Measurements from ENCODE around the gene TMX4.
A peak's percentile ranks its signal among the peaks of the same experiment; 100 is the strongest.

TMX4 gene

GRCh38 chr20:8019246-8019997, at the start of gene TMX4:
Gene TMX4 (minus strand): TSS chr20:8019761. CDS start chr20:8019613, 148 bp downstream.
- no peak for TF ChIP-seq Cebpa-rat (IDR thresholded peaks at IDR 0.05)
- peak within 1 kb of the TSS; percentile 89 for H3K4me3 ChIP-seq
- H3K27me3 ChIP-seq, result no peaks in the 10 kb centered on the region
- H3K4me2 ChIP-seq, result peak within 1 kb of the TSS; percentile 89
- H3K4me1 ChIP-seq, result peaks cover 39% of the 10 kb centered on the region
- peak within 1 kb of the TSS; percentile 95 for H3K27ac ChIP-seq
- peak within 1 kb of the TSS; percentile 96 for H3K9ac ChIP-seq
- peaks cover 29% of the 10 kb centered on the region for H4K20me1 ChIP-seq
- peaks cover 11% of the 10 kb centered on the region for H3K36me3 ChIP-seq
- H3K9me3 ChIP-seq, result no peaks in the 10 kb centered on the region

DNA sequence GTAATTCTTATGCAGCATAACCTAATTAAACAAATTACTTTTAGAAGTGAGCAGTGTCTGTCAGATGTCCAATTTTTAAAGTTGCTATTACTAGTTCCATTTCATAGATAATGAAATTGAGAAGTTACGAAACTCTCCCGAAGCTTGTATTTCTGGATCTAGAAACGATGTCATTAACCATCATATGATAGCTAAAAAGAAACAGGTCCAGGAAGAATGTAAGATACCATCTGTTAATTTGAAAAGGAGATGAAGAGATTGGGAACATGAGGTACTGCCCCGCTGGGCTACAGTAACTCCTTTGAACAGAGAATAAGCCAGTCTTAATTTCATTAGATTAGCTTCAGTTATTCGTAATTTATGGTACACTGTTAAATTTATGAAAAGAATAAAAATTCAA, 47.5 kb upstream of the TMX4 start:
- H3K4me2 ChIP-seq, result no peak overlapping the region
- H3K4me3 ChIP-seq, result no peak overlapping the region
- no peak for TF ChIP-seq Cebpa-rat (IDR thresholded peaks at IDR 0.05)
- H3K9me3 ChIP-seq, result no peaks in the 10 kb centered on the region
- H3K4me1 ChIP-seq, result no peaks in the 10 kb centered on the region
- H3K27me3 ChIP-seq, result no peaks in the 10 kb centered on the region
- H3K9ac ChIP-seq, result no peak overlapping the region
- H4K20me1 ChIP-seq, result no peaks in the 10 kb centered on the region
- no peak overlapping the region for H3K27ac ChIP-seq
- H3K36me3 ChIP-seq, result no peaks in the 10 kb centered on the region

DNA sequence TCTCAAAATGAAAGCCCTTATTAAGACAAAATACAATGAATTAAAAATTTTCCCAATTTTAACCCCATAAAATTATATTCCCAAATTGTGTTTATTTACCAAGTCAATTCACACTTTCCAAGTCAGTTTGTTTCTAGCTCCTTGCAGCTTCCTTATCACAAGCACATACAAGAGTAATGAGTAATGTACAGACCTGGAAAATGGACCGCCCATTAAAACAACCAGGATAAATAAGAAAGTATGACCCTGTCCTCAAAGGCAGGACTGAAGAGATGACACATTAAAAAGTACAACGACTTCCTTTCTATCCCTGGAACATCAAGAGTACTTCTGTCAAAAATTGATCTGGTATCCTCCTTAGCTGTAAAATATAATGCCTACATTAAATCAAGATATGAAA, 47.1 kb upstream of the TMX4 start:
- Histone ChIP-seq H3K9me3 (no peaks in the 10 kb centered on the region), H3K4me1 (no peaks in the 10 kb centered on the region), H3K27ac (no peak overlapping the region), H3K9ac (no peak overlapping the region), H4K20me1 (no peaks in the 10 kb centered on the region), H3K36me3 (no peaks in the 10 kb centered on the region), H3K4me3 (no peak overlapping the region), H3K27me3 (no peaks in the 10 kb centered on the region), H3K4me2 (no peak overlapping the region)
- TF ChIP-seq Cebpa-rat (IDR thresholded peaks at IDR 0.05), result no peak

DNA sequence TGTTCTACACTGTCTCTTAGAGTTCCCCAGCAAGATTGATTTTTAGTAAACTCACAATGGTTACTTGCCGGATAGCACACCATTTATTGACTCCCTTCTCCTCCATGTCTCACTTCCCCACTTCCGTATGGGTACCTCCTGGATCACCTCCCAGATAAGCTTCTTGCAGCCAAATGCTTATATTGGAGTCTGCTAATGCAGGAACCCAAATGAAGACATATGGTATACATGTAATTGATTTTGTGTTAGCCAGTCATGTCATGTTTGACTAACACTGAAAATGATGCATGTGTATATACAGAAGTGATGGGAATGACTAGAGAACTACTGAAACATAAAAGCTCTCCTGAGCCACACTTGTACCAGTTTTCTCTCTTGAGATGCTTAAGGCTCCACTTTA, 46.1 kb upstream of the TMX4 start:
- Histone ChIP-seq H3K27ac (no peak overlapping the region), H3K9me3 (no peaks in the 10 kb centered on the region), H3K4me3 (no peak overlapping the region), H3K36me3 (no peaks in the 10 kb centered on the region), H3K9ac (no peak overlapping the region), H3K4me1 (no peaks in the 10 kb centered on the region), H3K27me3 (no peaks in the 10 kb centered on the region), H3K4me2 (no peak overlapping the region), H4K20me1 (no peaks in the 10 kb centered on the region)
- no peak for TF ChIP-seq Cebpa-rat (IDR thresholded peaks at IDR 0.05)

DNA sequence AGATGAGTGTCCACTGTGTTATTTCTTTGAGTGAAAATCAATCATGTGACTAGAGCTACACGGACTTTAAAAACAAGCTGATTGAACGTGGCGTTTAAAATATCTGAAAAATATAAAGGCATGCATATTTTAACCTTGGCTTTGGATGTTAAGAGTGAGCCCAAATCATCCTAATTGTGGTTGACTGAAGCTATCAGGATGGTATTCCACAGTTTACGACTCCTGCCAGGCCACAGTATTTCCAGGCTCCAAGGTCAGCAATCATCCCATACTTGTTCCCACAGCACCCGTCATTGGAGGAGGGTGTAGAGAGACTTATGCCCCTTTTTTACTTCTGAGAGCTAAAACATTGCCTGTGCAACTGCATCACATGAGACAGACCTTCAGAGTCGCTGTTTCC, 43.2 kb upstream of the TMX4 start:
- Histone ChIP-seq H3K9ac (no peak overlapping the region), H3K27ac (no peak overlapping the region), H4K20me1 (no peaks in the 10 kb centered on the region), H3K36me3 (no peaks in the 10 kb centered on the region), H3K4me3 (no peak overlapping the region), H3K4me2 (no peak overlapping the region), H3K9me3 (no peaks in the 10 kb centered on the region), H3K4me1 (no peaks in the 10 kb centered on the region), H3K27me3 (no peaks in the 10 kb centered on the region)
- TF ChIP-seq Cebpa-rat (IDR thresholded peaks at IDR 0.05), result no peak

DNA sequence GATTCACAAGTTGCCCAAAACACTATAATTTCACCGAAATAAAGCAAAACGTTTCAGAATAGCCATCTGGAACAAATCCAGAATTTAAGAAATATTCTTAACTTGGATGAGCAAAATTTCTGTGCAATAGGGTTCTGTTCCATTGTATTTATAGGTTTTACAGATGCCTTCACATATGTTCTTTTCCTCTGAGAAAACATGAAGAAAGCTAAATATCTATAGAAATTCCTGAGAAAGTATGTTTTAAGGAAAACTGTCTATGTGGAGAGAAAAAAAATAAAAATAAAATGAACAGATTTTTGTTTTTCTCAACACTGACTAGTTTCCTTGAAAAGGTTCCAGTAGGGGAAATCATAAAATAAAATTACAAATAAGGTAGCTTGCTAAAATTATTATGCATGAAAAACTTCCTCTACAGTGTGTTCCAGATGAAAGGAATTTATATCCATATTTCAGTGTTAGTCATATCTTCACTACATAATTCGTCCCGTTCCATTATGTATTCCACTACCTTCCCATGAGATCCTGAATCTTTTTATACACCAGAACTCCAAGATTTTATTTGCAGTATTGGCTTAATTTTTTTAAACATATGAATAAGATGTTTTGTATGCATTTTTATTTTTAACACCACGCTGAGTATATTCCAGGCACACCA, 42.4 kb upstream of the TMX4 start:
- Histone ChIP-seq H3K9ac (no peak overlapping the region), H3K27me3 (no peaks in the 10 kb centered on the region), H3K9me3 (no peaks in the 10 kb centered on the region), H3K4me3 (no peak overlapping the region), H3K27ac (no peak overlapping the region), H3K4me2 (no peak overlapping the region), H3K4me1 (no peaks in the 10 kb centered on the region), H4K20me1 (no peaks in the 10 kb centered on the region), H3K36me3 (no peaks in the 10 kb centered on the region)
- TF ChIP-seq Cebpa-rat (IDR thresholded peaks at IDR 0.05), result no peak

DNA sequence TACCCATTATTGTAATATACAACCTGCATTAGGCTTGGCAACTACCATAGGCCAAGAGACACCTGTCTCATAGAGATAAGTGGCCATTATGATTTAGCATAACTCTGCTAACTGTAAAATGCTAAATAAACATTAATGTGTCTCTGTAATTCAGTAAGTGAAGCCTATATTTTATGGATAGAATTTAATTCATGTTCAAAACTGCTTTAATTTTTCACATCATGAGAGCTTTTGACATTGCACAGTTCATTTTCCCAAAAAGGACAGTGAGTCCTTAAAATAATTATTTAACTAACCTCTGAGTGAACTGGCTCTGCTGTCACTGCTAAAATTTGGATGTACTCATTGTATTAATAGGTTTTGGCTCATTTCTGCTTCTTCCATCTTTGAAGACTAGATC, 41.4 kb upstream of the TMX4 start:
- Histone ChIP-seq H3K27me3 (no peaks in the 10 kb centered on the region), H3K36me3 (no peaks in the 10 kb centered on the region)
- TF ChIP-seq Cebpa-rat (IDR thresholded peaks at IDR 0.05), result no peak

GRCh38 chr20:8057871-8058270, 38.3 kb upstream of the TMX4 start:
- Histone ChIP-seq H3K4me3 (no peak overlapping the region), H3K4me1 (no peaks in the 10 kb centered on the region), H3K9ac (no peak overlapping the region), H3K27ac (no peak overlapping the region), H3K4me2 (no peak overlapping the region), H3K27me3 (no peaks in the 10 kb centered on the region), H3K36me3 (no peaks in the 10 kb centered on the region), H4K20me1 (no peaks in the 10 kb centered on the region), H3K9me3 (no peaks in the 10 kb centered on the region)
- no peak for TF ChIP-seq Cebpa-rat (IDR thresholded peaks at IDR 0.05)

More for the DNA sequence above, 41.4 kb upstream of the TMX4 start:
- Histone ChIP-seq H3K4me1 (no peaks in the 10 kb centered on the region), H3K4me2 (no peak overlapping the region), H3K9ac (no peak overlapping the region), H3K9me3 (no peaks in the 10 kb centered on the region), H3K4me3 (no peak overlapping the region), H3K27ac (no peak overlapping the region), H4K20me1 (no peaks in the 10 kb centered on the region)

DNA sequence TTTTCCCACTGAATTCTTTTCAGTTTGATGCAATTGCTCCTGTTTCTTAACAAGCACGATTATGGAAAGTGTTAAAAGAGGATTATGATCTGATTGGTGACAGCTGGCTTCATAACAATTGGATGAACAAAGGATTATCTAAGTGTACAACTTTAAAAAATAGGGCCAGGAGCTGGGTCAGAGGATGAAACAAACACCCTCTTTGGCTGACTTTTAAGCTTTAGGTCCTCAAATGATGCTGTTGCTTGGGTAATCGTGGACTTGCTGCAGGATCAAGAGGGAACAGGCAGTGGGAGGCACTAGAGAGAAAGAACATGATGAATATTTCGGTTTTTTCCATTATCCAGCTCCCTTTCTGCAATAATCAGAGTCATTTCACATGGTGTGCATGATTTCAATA, 35.5 kb upstream of the TMX4 start:
- Histone ChIP-seq H3K4me1 (no peaks in the 10 kb centered on the region), H4K20me1 (no peaks in the 10 kb centered on the region), H3K9me3 (no peaks in the 10 kb centered on the region), H3K27me3 (no peaks in the 10 kb centered on the region), H3K4me2 (no peak overlapping the region), H3K27ac (no peak overlapping the region), H3K36me3 (no peaks in the 10 kb centered on the region), H3K9ac (no peak overlapping the region), H3K4me3 (no peak overlapping the region)
- no peak for TF ChIP-seq Cebpa-rat (IDR thresholded peaks at IDR 0.05)

DNA sequence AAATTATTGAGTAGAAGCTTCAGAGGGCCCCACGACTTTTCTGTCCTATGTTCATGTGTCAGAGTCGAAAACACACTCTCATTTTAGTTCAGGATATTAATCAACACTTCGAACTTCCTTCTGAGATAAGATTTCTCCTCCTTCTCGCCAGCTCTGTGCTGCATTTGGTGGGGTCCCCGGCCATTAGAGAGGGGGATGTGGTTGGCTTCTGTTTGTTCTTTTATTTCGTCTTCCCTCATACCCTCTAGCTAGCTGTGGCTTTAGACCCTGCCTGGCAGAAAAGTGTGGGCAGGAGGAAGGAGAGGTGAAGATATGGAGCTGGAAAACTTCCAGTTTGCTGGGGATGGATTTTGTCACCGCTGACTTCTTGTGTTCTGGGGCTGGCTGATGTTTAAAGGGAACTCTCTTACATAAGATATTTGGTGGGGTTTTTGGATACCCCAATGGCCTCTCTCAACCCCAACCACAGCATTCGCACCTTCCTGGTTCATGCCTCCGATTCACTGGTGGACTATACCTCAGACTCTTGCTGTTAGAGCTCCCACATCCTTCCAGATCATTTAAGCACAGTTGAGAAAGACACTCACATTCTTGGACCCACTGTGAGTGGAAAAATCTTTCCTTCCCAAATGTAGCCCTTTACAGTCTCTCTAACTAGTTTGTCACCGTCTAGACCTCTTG, 30.7 kb upstream of the TMX4 start:
- H3K9me3 ChIP-seq, result no peaks in the 10 kb centered on the region
- no peaks in the 10 kb centered on the region for H3K4me1 ChIP-seq
- no peak for TF ChIP-seq Cebpa-rat (IDR thresholded peaks at IDR 0.05)
- no peaks in the 10 kb centered on the region for H3K36me3 ChIP-seq
- H3K27me3 ChIP-seq, result no peaks in the 10 kb centered on the region
- no peak overlapping the region for H3K4me3 ChIP-seq
- no peak overlapping the region for H3K4me2 ChIP-seq
- H3K9ac ChIP-seq, result no peak overlapping the region
- no peak overlapping the region for H3K27ac ChIP-seq
- no peaks in the 10 kb centered on the region for H4K20me1 ChIP-seq
